Hematopoietic multipotent progenitor cell treated with erythropoietin and hydrocortisone succinate and interleukin-3 and kit ligand, for 17 days (in vitro differentiated cells): Measurements from ENCODE around the gene ANKUB1.
A peak's percentile ranks its signal among the peaks of the same experiment; 100 is the strongest.

Experiments
- DNase-seq: peaks from one replicate; pipeline ENCODE4 v3.0.0-alpha.2; 2015; ENCODE audit warnings: low spot score

The ANKUB1 gene

DNA sequence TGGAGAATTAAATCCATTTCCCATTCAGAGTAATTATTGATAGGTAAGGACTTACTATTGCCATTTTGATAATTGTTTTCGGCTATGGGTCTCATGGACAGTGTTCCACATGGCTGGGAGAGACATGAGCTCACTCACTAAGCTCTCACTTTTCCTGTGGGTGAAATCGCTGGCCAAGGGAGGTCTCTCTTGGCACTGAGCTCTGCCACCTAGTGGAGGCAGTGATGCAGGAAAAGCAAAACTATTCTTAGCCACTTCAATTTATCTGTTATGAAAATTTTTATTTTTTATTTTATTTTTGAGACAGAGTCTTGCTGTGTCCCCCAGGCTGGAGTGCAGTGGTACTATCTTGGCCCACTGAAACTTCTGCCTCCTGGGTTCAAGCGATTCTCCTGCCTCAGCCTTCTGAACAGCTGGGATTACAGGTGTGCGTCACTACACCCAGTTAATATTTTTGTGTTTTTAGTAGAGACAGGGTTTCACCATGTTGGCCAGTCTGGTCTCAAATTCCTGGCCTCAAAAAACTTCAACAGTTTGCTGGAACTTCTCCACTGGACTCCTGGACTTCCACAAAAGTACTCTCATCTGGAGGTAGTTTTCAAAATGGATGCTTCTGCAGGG lies 16.0 kb upstream of the ANKUB1 start:
- peak; percentile 55 for DNase-seq

DNA sequence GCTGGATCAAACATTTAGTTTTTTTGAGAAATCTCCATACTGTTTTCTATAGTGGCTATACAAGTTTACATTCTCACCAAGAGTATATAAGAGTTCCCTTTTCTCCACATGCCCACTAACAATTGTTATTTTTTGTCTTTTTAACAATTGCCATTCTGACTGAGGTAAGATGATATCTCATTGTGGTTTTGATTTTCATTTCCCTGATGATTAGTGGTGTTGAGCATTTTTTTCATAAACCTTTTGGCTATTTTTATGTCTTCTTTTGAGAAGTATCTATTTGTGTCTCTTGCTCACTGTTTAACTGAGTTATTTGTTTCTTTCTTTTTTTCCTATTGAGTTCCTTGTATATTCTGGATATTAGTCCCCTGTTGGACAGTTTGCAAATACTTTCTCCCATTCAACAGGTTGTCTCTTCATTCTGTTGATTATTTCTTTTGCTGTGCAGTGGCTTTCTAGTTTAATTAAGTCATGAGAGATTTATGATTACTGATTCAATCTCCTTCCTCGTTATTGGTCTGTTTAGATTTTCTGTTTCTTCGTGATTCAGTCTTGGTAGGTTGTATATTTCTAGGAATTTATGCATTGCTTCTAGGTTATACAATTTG lies 13.9 kb upstream of the ANKUB1 start:
- DNase-seq, result no peak

DNA sequence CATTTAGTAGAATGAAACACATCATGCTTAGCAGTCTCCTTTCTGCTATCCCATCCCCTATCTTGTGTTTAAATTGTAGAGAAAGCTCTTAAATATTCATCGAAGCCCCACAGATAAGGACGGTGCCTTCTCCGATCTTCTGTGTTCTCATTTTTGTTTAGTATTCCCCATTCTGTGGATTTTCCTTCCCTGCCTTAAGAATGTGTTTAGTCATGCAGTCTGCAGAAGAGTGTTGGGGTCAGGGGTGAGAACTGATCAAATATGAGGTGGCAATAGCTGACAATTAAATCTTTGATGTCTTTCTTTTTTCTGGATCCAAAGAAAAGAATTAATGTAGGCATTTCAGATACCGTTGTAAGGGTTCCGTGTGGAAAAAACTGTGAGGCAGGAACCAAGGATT lies 9.3 kb upstream of the ANKUB1 start:
- DNase-seq, result no peak

DNA sequence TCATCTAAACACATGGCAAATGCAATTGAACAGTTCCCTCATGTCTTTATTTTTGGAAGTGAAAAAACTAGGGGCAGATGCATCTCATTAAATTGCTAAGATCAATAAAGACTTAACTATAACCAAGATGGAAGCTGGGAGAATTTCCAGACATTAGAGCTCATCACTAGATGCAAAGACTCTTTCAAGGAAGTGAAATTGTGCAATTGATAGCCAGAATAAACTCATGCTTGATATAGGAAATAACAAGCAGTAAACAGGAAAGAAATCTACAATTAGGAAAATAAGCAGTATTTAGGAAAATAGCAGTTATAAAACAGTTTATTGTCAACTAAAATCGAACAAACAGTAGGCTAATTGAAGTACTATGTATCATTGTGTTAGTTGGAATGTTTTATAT lies 8.8 kb upstream of the ANKUB1 start:
- DNase-seq, result no peak

DNA sequence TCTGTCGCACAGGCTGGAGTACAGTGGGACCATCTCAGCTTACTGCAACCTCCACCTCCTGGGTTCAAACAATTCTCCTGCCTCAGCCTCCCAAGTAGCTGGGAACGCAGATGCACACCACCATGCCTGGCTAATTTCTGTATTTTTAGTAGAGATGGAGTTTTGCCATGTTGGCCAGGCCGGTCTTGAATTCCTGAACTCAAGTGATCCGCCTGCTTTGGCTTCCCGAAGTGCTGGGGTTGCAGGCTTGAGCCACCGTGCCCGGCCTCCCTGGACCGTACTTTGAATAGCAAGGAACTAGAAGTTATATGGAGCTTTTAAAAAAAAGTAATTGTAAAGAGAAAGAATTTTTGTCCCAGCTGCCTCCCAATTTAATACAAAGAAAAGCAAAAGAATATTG lies 8.3 kb upstream of the ANKUB1 start:
- DNase-seq, result no peak

DNA sequence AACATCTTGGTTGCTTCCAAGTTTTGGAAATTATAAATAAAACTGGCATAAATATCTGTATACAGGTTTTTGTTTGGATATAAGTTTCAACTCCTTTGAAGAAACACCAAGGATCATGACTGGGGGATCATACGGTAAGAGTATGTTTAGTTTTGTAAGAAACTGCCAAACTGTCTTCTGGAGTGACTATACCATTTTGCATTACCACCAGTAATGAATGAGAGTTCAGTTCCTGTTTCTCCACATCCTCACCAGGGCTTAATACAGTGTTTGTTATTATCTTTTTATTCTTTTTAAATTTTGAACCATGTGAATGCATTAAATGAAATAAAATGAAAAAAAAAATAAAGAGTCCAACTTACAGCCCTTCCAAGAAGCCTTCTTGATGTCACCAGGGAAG lies 3.7 kb upstream of the ANKUB1 start:
- DNase-seq, result no peak

DNA sequence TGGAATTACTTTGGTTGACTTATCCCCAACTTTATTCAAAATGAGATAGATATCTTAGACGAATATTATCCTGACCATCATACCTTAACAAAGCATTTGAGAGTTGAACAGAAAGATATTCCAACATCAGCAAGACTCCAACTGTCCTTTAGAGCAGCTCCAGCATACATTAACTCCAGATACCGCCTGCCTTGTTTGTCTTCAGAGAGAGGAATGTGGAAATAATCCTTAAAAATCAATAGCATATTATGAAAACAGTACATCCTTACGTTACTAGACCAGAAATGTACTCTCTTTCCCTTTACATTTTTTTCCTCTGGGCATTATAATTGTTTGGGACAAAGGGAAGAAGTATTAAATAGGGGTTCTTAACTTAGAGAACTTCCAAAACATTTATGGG lies 1.7 kb downstream of the ANKUB1 start:
- no peak for DNase-seq

DNA sequence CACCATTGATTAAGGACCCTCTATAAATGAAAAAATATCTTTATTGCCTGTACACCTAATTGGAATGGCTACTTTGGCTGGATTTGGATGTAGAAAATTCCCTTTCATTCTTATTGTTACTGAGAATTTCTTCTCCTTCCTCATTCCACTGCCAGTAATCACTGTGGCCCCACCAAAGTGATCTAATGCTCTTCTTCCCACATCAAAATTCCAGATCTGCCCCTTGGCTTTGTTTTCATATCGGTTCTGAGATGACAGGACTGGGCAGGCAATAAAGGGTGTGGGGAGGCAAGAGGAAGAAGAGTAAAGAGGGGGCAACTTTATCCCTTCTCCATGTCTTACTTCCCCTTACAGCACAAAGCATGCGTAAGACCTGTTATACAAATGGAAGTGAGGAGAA lies 2.1 kb downstream of the ANKUB1 start:
- no peak for DNase-seq

DNA sequence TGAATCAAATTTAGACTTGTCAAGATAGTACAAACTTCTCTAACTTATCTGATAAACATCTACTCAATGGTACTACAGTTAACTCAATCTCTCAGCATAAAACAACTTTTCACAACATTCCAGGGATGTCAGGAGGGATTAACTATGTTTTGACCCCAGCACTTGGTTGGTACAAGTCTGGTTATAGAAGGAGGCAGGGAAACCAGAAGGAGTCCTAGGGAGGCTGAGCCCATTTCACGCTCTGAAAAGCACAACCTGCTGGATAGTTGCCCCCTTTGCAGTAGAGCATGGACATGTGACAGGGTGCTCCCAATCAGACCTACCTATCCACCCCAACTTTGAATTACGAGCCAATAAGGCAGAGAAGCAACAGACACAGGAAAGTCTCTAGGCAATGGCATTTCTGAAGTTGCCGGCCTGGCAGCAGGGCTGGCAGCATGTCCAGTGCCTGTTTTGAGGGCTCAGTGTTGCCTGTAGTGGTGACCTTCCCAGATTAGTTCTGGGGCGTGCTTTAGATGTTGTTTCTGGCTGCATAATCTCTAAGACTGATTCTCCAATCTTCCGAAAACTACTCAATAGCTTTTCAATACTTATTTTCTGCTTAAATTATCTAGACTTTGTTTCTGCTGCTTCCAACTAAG lies 8.2 kb downstream of the ANKUB1 start:
- no peak for DNase-seq

DNA sequence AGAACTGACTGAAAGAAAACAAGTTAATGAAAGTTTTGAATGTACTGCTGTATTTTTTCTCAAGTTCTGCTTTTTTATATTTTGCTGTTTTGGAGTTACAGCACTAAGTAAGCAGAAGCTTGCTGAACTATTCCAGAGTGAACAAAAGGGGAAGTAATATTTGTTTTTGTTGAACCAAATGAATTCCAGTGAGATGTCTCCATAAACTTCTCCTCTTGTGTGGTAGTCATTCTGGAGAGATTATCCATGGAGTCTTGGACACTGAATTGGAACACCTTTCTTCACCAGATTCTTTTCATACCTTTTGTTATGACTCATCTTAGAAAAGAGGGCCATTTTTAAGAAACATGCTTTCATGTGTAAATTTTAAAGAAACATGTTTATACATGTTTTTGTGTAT lies 8.8 kb downstream of the ANKUB1 start:
- DNase-seq, result no peak

DNA sequence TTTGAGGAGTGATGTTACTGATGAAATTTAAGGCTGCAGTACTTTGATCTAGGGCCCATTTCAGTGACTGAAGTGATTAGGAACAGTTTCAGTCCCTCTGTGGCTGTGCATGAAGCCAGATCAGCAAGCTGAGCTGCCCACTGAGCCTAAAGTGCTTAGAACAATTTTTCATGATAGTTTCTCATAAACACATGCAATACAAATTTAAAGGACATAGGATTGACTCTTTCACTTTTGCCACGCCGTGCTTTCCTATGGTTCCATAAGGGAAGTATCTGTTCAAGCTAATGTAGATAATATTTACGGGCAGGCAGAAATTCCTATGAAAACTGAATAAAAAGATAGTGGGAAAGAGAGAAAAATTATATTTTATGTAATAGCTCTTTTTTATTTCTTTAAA lies 10.6 kb downstream of the ANKUB1 start:
- no peak for DNase-seq

DNA sequence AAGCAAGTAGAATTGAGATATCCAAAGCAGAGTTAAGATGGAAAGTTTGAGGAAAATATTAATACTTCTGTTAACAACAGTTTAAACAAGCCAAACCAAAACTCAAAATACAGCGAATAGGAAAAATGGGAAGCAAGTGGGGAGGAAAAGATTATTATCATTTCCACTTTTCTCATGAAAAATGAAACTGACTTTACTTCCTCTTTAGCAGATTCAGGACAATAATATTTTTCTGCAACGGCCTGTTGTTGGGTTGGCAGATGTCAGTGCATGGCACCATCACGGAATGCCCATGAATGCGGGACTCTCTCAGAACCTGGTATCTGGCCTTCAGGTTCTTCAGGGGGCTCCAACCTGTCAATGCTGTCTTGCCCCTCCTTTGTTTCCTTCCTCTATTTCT lies 11.1 kb downstream of the ANKUB1 start:
- no peak for DNase-seq

DNA sequence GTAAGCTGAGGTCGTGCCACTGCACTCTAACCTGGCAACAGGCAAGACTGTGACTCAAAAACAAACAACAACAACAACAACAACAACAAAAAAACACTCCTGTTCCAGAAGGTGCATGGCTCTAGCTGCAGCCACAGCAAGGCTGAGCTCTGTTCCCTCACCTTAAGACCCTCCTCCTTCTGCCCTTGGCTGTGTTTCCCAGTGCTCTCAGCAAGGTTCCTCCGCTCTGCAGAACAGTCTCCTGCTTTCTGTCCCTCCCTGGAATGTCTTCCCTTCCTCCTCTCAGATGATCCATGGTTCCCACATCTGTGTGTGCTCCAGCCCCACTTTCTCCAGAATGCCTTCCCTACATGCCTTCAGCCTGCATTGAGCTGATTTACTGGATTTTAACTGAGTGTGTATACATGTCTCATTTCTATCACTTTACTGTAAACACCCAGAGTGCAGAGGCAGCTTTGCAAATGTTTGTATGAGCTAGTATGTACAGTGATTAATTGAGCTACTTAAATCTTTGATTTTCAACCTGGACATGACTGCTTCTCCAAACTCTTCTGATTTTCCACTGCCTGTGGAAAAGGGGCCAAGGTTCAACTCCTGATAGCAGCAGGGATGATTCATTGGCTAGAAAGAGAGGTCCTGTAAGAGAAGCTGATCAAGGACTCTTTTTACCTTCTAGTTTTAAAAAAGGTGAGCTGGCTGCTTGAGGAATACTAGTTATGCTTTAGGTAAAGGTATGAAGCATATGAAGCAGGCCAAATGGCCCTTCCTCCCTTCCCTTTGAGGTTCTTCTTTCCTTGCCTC lies 14.7 kb downstream of the ANKUB1 start:
- DNase-seq, result no peak

DNA sequence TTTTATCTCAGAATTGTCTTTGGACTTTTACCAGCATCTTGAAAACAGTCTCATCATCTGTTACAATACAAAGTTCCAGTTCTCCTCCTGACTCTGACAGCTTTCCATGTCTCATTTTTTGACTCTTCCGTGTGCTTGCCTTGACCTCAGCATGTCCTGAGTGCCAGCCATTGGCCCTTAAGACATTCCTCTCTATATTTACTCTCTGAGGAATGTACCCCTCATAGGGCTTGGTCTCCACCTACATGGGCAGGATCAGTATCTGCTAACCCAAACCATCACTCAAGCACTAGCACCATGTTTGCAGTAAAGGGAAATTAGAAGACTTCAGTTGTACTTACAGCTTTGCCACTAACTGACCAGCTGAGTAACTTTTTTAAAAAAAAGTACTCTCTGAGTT lies 16.2 kb downstream of the ANKUB1 start:
- DNase-seq, result no peak

DNA sequence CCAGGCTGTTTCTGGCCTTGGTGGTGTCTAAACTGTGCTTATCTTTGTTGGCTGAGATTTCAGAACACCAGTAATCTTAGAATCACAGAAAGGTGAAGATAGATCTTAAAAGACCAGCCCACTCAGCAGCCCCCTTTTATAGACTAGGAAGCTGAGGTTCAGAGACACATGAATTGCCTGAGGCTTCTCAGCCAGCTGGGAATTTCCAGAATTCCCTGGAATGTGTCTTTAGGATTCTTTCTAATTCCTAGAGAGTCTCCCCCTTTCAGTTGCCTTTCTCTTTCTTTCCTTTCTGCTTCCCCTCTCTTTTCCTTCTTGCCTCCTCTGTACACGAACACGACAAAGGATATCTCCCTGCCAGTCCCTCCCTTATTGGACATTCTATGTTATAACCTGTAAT lies 19.5 kb downstream of the ANKUB1 start:
- no peak for DNase-seq

DNA sequence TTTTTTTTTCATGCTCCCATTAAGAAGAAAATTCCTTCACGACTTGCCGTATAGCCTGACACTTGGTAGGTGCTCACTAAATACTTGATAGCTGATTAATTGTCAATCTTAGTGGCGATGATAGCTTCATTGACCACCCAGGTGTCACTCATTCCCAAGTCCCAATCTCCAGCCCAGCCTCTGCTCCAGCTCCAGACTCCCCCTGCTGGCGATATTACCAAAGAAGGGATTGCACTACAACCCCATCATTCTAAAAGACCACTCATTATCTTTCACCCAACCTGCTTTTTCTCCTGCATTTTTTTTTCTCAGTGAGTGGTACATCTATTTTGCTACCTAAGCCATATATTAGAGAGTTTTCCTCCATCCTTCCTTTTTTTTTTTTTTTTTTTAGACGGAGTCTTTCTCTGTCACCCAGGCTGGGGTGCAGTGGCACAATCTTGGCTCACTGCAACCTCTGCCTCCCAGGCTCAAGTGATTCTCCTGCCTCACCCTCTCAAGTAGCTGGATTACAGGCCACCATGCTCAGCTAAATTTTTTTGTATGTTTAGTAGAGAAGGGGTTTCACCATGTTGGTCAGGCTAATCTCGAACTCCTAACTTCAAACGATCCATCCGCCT lies 20.6 kb downstream of the ANKUB1 start:
- DNase-seq, result peak; percentile 30

DNA sequence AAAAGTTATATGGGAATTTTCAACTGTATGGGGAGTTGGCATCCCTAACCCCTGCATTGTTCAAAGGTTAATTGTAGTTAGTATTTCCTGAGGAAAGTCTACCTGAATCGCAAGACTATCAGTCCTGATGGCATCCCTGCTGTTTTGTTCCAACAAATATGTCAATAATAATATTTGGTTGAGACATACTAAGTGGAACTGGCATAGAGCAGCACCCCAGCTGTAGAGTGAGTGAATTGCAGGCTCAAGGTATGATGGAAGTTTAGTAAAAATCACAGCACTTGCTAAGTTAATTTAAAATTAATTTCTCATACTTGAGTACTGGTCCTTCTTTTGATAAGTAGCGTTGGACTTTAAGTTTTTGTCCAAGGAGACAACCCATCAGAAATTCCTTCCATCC lies 22.1 kb downstream of the ANKUB1 start:
- DNase-seq, result no peak

DNA sequence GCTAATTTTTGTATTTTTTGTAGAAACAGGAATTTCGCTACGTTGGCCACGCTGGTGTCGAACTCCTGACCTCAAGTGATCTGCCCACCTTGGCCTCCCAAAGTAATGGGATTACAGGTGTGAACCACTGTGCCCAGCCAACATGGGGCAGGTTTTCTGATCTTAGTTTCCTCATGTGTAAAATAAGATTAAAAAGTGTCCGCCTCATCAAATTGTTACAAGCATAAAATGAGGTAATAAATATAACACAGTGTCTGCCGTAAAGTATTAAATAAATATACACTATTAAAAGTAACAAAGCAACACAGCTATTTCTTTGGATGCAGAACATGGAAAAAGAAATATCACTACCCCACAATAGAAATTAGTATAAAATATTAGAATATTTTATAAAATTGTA lies 23.6 kb downstream of the ANKUB1 start:
- no peak for DNase-seq

DNA sequence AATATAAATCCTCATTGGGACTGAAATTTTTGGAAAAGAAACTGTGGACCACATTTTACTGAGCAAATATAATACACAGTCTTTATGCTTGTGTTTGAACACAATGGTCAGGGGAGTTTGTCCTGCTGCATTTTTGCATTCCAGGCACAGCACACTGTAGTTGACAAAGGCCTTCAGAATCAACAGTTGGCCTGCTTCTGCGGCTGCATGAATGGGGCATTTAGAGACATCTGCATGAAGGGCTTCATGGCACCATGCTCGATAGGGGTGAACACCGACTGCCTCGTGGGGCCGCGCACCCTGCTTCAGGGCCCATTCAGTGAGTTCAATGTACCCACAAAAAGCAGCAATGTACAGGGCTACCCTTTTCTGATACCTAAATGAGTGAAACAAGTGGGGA lies 24.6 kb downstream of the ANKUB1 start:
- DNase-seq, result no peak

DNA sequence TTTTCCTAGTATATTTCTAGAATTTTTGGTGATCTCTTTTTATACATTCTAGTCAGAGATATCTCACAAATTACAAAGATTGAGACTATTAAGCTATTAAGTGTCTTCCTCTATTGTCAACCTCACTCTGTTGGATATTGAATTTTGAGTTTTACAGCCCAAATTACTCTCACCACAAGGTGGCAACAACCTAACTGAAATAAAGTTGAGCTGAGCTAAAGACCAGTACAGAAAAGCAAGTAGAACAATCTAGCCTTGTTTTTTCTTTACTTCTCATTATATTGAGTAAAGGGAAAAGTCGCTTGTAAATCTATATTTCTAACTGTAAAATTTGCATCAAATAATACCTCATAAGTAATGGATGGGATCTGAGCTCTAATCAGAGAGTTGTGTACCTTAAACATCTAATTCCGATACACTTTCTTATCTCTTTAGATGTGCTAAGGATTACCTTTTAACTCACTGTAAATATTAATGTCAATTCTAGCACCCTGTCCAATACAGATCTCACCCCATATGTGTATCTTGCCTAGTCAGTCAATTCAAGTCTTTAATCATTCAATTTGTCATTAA lies 26.5 kb downstream of the ANKUB1 start:
- DNase-seq, result no peak

DNA sequence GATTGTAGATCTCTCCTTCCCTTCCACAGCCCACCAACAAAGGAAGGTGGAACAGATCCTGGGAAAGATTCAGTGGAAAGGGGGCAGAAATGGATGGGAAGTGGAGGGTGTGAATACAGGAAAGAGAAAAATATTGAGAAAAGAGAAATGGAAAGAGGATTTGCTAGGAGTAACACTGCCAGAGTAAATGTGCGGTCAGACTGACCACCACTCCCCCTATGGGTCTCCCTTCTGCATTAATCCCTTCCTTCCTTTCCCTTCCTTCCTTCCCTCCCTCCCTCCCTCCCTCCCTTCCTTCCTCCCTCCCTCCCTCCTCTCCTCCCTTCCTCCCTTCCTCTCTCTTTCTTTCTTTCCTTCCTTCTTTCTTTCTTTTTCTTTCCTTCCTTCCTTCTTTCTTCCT lies 28.1 kb downstream of the ANKUB1 start:
- DNase-seq, result no peak

DNA sequence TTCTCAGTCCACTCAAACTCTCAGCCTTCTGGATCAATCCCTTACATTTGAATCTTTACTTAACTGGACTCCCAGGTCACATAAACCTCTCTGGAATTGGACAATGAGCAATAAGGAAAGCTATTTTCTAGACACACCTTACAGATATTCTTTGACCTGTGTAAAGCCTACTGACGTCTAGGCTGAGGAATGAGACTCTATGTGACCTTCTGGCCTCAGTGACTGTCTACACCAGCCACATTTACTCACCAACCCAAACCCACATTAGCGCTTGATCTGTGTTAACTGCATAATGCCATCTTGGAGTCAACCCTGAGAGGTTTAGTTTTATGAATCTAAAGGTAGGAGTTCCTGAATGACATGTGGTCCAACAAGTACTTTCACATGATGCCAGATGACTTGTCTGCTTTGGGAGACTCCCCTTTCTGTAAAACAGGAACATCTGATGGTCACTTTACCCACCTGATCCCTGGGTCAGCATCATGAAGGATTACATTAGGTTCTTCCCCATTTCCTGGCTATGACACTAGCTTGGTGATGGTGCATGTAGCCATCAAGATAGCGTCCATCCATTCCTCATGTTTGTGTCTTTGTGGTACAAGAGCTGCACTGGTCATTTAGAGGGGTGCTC lies 28.7 kb downstream of the ANKUB1 start:
- no peak for DNase-seq
